ES-I3 (cell line): Measurements from ENCODE around the gene DCLRE1C.
"Not testable (repeated sequence)": the region's sequence is repeated elsewhere in the genome, so short reads cannot be mapped to it uniquely, and the experiment has no call there.

Source experiments
- H3K36me3 ChIP-seq: 2 replicates; pipeline ENCODE4 v1.6.1; 2013; ENCODE audit warnings: mild to moderate bottlenecking, low read length, control low read depth, moderate library complexity; ENCODE audit not compliant: insufficient read depth
- H3K4me1 ChIP-seq: 2 replicates; pipeline ENCODE4 v1.6.1; 2013; ENCODE audit warnings: mild to moderate bottlenecking, control low read depth, low read length; ENCODE audit not compliant: insufficient read depth
- H3K9ac ChIP-seq: 2 replicates; pipeline ENCODE4 v1.6.1; 2013; ENCODE audit warnings: low read depth, mild to moderate bottlenecking, low read length, moderate library complexity
- H3K9me3 ChIP-seq: 2 replicates; pipeline ENCODE4 v1.6.1; 2013; ENCODE audit warnings: mild to moderate bottlenecking, low read length, moderate library complexity; ENCODE audit not compliant: control insufficient read depth, insufficient read depth

DCLRE1C gene

GRCh38 chr10:14954001-14954770 is at the start of gene DCLRE1C:
TSS of gene DCLRE1C (minus strand) at chr10:14954096. CDS start at chr10:14954010, 86 bp downstream.
- H3K9me3 ChIP-seq, result no peaks in the 10 kb centered on the region
- peak within 1 kb of the TSS; percentile 90 for H3K9ac ChIP-seq
- no peaks in the 10 kb centered on the region for H3K36me3 ChIP-seq
- H3K4me1 ChIP-seq, result no peaks in the 10 kb centered on the region

- H3K4me1 ChIP-seq, result peaks cover 5% of the 10 kb centered on the region; the same call in 1 of the 2 replicates
- no peaks in the 10 kb centered on the region for H3K36me3 ChIP-seq
- H3K9ac ChIP-seq, result no peak overlapping the region
- H3K9me3 ChIP-seq, result no peaks in the 10 kb centered on the region
These were observed 42.2 kb upstream of the DCLRE1C start for GRCh38 chr10:14995964-14996565.

GRCh38 chr10:14993500-14994455 is 39.9 kb upstream of the DCLRE1C start:
- H3K4me1 ChIP-seq, H3K9me3 ChIP-seq, H3K36me3 ChIP-seq, H3K9ac ChIP-seq: not testable (repeated sequence)

- H3K4me1 ChIP-seq, H3K9ac ChIP-seq, H3K9me3 ChIP-seq, H3K36me3 ChIP-seq: not testable (repeated sequence)
These were observed 38.4 kb upstream of the DCLRE1C start for GRCh38 chr10:14992336-14992735.

GRCh38 chr10:14991035-14991749 is 37.3 kb upstream of the DCLRE1C start:
- H3K36me3 ChIP-seq, H3K4me1 ChIP-seq, H3K9me3 ChIP-seq, H3K9ac ChIP-seq: not testable (repeated sequence)

- not testable (repeated sequence) for H3K9me3 ChIP-seq, H3K9ac ChIP-seq, H3K4me1 ChIP-seq, H3K36me3 ChIP-seq
These were observed 35.7 kb upstream of the DCLRE1C start for GRCh38 chr10:14989552-14989951.

GRCh38 chr10:14982744-14983143 is 28.8 kb upstream of the DCLRE1C start:
- no peak overlapping the region for H3K9ac ChIP-seq
- H3K36me3 ChIP-seq, result no peaks in the 10 kb centered on the region
- no peaks in the 10 kb centered on the region for H3K4me1 ChIP-seq
- no peaks in the 10 kb centered on the region for H3K9me3 ChIP-seq

- Histone ChIP-seq H3K36me3 (no peaks in the 10 kb centered on the region), H3K9me3 (no peaks in the 10 kb centered on the region), H3K4me1 (no peaks in the 10 kb centered on the region; the same call in 1 of the 2 replicates), H3K9ac (no peak overlapping the region)
These were observed 21.9 kb upstream of the DCLRE1C start for GRCh38 chr10:14975672-14976273.

GRCh38 chr10:14974153-14974998 is 20.5 kb upstream of the DCLRE1C start:
- not testable (repeated sequence) for H3K4me1 ChIP-seq, H3K9ac ChIP-seq, H3K9me3 ChIP-seq, H3K36me3 ChIP-seq

- Histone ChIP-seq H3K9ac (no peak overlapping the region), H3K4me1 (no peaks in the 10 kb centered on the region; the same call in 1 of the 2 replicates), H3K36me3 (no peaks in the 10 kb centered on the region), H3K9me3 (no peaks in the 10 kb centered on the region)
These were observed 18.1 kb upstream of the DCLRE1C start for GRCh38 chr10:14971867-14972448.

- no peaks in the 10 kb centered on the region for H3K36me3 ChIP-seq
- no peaks in the 10 kb centered on the region for H3K4me1 ChIP-seq
- no peaks in the 10 kb centered on the region for H3K9me3 ChIP-seq
- no peak overlapping the region for H3K9ac ChIP-seq
These were observed 14.0 kb upstream of the DCLRE1C start for GRCh38 chr10:14967897-14968296.

GRCh38 chr10:14959221-14960057 is 5.5 kb upstream of the DCLRE1C start, which contains the start of gene MEIG1:
TSS of gene MEIG1 (plus strand) at chr10:14959388. CDS start at chr10:14966469, 7,081 bp downstream.
- H3K4me1 ChIP-seq, result no peaks in the 10 kb centered on the region
- no peaks in the 10 kb centered on the region for H3K9me3 ChIP-seq
- no peaks in the 10 kb centered on the region for H3K36me3 ChIP-seq
- peak within 1 kb of the TSS; percentile 61 for H3K9ac ChIP-seq
